HCT116 (cell line): Measurements from ENCODE around the gene KRT33A. TPM values are rescaled to one million over a fixed set of nuclear protein-coding genes. Genes with fewer than 3 reads are reported as not detected.

Experiments used
- ATAC-seq: fragments of 200-7000 bp; cut with Tn5 transposase; 2 replicates; pipeline ENCODE4 v1.9.1; 2020; ENCODE audit warnings: mild to moderate bottlenecking, moderate library complexity
- BruUV-seq: library from RNA; stranded (reverse); fragments of 400-500 nt; replicated peaks from 2 replicates; lab custom pipeline; 2021; lab: Mats Ljungman, UMichigan
- CTCF ChIA-PET: fragments of 300-600 bp; sonication (Branson Sonifier 250); formaldehyde crosslinking; loops from one replicate; lab custom pipeline; 2021; ENCODE audit warnings: antibody characterized with exemption; lab: Charles Lee
- POLR2A ChIA-PET: fragments of 300-600, 350-600 bp; sonication (Branson Sonifier 250); formaldehyde crosslinking; loops from one replicate; lab custom pipeline; 2021; ENCODE audit warnings: antibody characterized with exemption; lab: Charles Lee
- RAD21 ChIA-PET, 2 experiments: fragments of 300-600 bp; sonication (Branson Sonifier 250); formaldehyde crosslinking; loops; one replicate each; lab custom pipeline; 2023; ENCODE audit warnings: low total read pairs in 2 of 2; ENCODE audit not compliant: uncharacterized antibody in 2 of 2, unreplicated experiment in 2 of 2, low non-redundant PET in 1 of 2; lab: Charles Lee
- DNase-seq: peaks from one replicate; pipeline ENCODE4 v3.0.0-alpha.2; 2010; ENCODE audit warnings: low read depth, low spot score
- H2AFZ ChIP-seq: fragments of 200-600 bp; shearing (Covaris generic), sonication (generic); 2 replicates; pipeline ENCODE4 v1.6.1; 2017; ENCODE audit warnings: low read depth, mixed run types, mixed read lengths, antibody characterized with exemption, low read length; ENCODE audit not compliant: poor library complexity, severe bottlenecking
- H3K27ac ChIP-seq: 2 replicates; pipeline ENCODE4 v1.5.1; 2012; ENCODE audit warnings: low read depth, low read length
- H3K27me3 ChIP-seq: fragments of 200-600 bp; sonication (generic); 2 replicates; pipeline ENCODE4 v1.6.1; 2016; ENCODE audit warnings: mixed run types, low read length, mixed read lengths; ENCODE audit not compliant: insufficient read depth
- H3K36me3 ChIP-seq, 2 experiments: fragments of 200-500 bp in 1 of 2; fragments of 200-600 bp in 1 of 2; sonication (Bioruptor generic) in 1 of 2; sonication (generic) in 1 of 2; 2 replicates each; pipeline versions ENCODE4 v1.5.1 to v1.6.1; 2014 to 2016; ENCODE audit warnings: low read length in 2 of 2, inconsistent platforms in 1 of 2, mixed read lengths in 1 of 2, mixed run types in 1 of 2; ENCODE audit not compliant: insufficient read depth in 2 of 2, control insufficient read depth in 1 of 2
- H3K4me1 ChIP-seq, 2 experiments: fragments of 200-600 bp in 1 of 2; sonication (generic) in 1 of 2; 2 replicates each; pipeline versions ENCODE4 v1.5.1 to v1.6.1; 2012 to 2017; ENCODE audit warnings: low read length in 2 of 2, inconsistent platforms in 1 of 2, mild to moderate bottlenecking in 1 of 2, mixed read lengths in 1 of 2, mixed run types in 1 of 2, moderate library complexity in 1 of 2; ENCODE audit not compliant: insufficient read depth in 2 of 2, control insufficient read depth in 1 of 2
- H3K4me2 ChIP-seq: fragments of 200-600 bp; sonication (generic); 2 replicates; pipeline ENCODE4 v1.6.1; 2017; ENCODE audit warnings: mixed run types, low read length, mixed read lengths
- H3K4me3 ChIP-seq, 2 experiments: fragments of 200-600 bp in 1 of 2; sonication (generic) in 1 of 2; replicated peaks in 1 of 2; 2 replicates each; pipeline ENCODE4 v1.5.1; 2011 to 2016; ENCODE audit warnings: low read length in 2 of 2, control low read depth in 1 of 2, low read depth in 1 of 2, mild to moderate bottlenecking in 1 of 2, mixed read lengths in 1 of 2, mixed run types in 1 of 2
- H3K79me2 ChIP-seq: fragments of 200-600 bp; sonication (generic); 2 replicates; pipeline ENCODE4 v1.6.1; 2017; ENCODE audit warnings: mild to moderate bottlenecking, mixed run types, low read length, moderate library complexity, mixed read lengths; ENCODE audit not compliant: insufficient read depth
- H3K9ac ChIP-seq: fragments of 200-600 bp; sonication (generic); 2 replicates; pipeline ENCODE4 v1.6.1; 2016; ENCODE audit warnings: low read length, mixed read lengths
- H3K9me2 ChIP-seq: fragments of 200-600 bp; sonication (generic), shearing (Covaris generic); 2 replicates; pipeline ENCODE4 v1.6.1; 2017; ENCODE audit warnings: mixed run types, mild to moderate bottlenecking, moderate library complexity; ENCODE audit not compliant: insufficient read depth
- H3K9me3 ChIP-seq, 2 experiments: fragments of 200-500 bp in 1 of 2; fragments of 200-600 bp in 1 of 2; sonication (Bioruptor generic) in 1 of 2; sonication (generic) in 1 of 2; 2 replicates each; pipeline ENCODE4 v1.6.1; 2014 to 2017; ENCODE audit warnings: low read length in 2 of 2, mixed read lengths in 2 of 2, inconsistent platforms in 1 of 2, low read depth in 1 of 2, mild to moderate bottlenecking in 1 of 2, mixed run types in 1 of 2, moderate library complexity in 1 of 2; ENCODE audit not compliant: control insufficient read depth in 1 of 2, insufficient read depth in 1 of 2
- H4K20me1 ChIP-seq: fragments of 200-600 bp; sonication (generic), shearing (Covaris generic); 2 replicates; pipeline ENCODE4 v1.6.1; 2017; ENCODE audit warnings: mixed run types, mild to moderate bottlenecking, moderate library complexity; ENCODE audit not compliant: insufficient read depth
- EGR1 ChIP-seq: IDR thresholded peaks from 2 replicates; pipeline ENCODE4 v1.6.1; 2012; ENCODE audit warnings: low read depth
- EZH2 ChIP-seq: fragments of 200-600 bp; sonication (generic); IDR thresholded peaks from 2 replicates; pipeline ENCODE4 v1.6.1; 2017; ENCODE audit warnings: antibody characterized with exemption, mixed run types
- FOSL1 ChIP-seq: IDR thresholded peaks from 2 replicates; pipeline ENCODE4 v1.6.1; 2012; ENCODE audit warnings: low read depth
- JUND ChIP-seq: IDR thresholded peaks from 2 replicates; pipeline ENCODE4 v1.6.1; 2012
- POLR2AphosphoS5 ChIP-seq: IDR thresholded peaks from 2 replicates; pipeline ENCODE4 v1.6.1; 2011; ENCODE audit warnings: mild to moderate bottlenecking, low read depth, low read length, moderate library complexity
- RAD21 ChIP-seq: IDR thresholded peaks from 2 replicates; pipeline ENCODE4 v1.6.1; 2012; ENCODE audit warnings: low read depth, mild to moderate bottlenecking
- SRF ChIP-seq: IDR thresholded peaks from 2 replicates; pipeline ENCODE4 v1.6.1; 2012; ENCODE audit warnings: low read depth
- TCF7L2 ChIP-seq: IDR thresholded peaks from 2 replicates; pipeline ENCODE4 v1.7.0; 2011; ENCODE audit warnings: borderline replicate concordance, inconsistent platforms; ENCODE audit not compliant: insufficient read depth, insufficient read length; ENCODE audit errors: extremely low read depth
- intact Hi-C: fragments of 100-400 bp; cut with micrococcal nuclease; formaldehyde crosslinking; loops from 2 replicates; pipeline ENCODE4 v1.10.0; 2022
- total RNA-seq: library from RNA; stranded (reverse); gene quantifications from one replicate; pipeline ENCODE4 v1.2.1, GENCODE V29; 2021; ENCODE audit not compliant: unreplicated experiment
- TF ChIP-seq, protein P1 (sequence below), 3 experiments: fragments of 200-600 bp in 1 of 3; sonication (generic) in 1 of 3; IDR thresholded peaks in 2 of 3; conservative IDR thresholded peaks in 1 of 3; 2 replicates each; pipeline ENCODE4 v1.5.1; 2012 to 2017; ENCODE audit warnings: low read depth in 2 of 3, low read length in 2 of 3, antibody characterized with exemption in 1 of 3, borderline replicate concordance in 1 of 3, control low read depth in 1 of 3, mild to moderate bottlenecking in 1 of 3, mixed read lengths in 1 of 3, mixed run types in 1 of 3, moderate library complexity in 1 of 3; ENCODE audit not compliant: insufficient read depth in 1 of 3
- TF ChIP-seq, protein P2 (sequence below): IDR thresholded peaks from 2 replicates; pipeline ENCODE4 v1.6.1; 2011; ENCODE audit warnings: mild to moderate bottlenecking, low read length, moderate library complexity; ENCODE audit not compliant: insufficient replicate concordance; ENCODE audit errors: extremely low read depth
- TF ChIP-seq, protein P3 (sequence below): IDR thresholded peaks from 2 replicates; pipeline ENCODE4 v1.6.1; 2012; ENCODE audit warnings: low read depth
- TF ChIP-seq, protein P4 (sequence below): IDR thresholded peaks from 2 replicates; pipeline ENCODE4 v1.6.1; 2012

The KRT33A gene
- total RNA-seq, 1 experiment from 2014 or later, result not detected

DNA sequence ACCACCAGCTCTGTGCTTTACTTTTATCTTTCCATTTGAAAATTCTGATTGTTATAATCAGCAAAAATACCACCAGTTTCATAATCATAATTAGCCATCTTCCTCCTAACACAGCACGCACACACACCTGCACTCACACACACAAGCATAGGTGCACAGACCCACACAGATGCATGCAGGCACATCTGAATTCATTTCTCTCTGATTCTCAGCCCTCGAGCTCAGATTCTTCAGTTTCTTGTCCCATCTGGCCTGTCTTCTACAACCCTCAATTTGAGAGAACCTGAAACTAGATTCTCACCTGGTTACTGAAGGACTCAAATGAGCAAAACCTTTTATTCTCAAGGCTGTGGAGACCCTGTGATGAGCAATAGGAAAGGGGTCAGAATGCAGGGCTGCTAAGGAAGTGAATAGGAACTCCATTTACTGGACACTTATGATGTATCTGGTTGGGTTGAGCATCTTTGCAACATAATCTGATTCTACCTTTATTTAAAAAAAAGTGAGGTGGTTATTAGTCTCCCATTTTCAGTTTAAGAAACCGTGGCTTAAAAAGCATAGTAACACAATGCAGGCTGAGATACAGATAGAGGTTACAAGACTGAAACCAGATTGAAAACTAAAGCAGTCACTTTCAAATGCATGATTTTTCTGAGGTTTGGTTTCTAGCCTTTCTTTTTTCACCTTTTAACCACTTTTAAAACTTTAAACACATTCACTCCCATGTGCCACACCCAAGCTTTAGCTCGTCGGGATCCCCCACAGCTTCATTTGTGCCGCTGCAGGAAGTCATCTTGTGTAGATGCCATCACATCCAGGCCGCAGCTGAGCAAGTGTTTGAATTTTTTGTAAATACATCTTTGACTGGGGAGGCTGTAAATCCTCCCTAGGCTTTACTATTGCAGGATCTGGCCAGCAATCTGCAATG, 9.4 kb downstream of the KRT33A start (continued):
- TF ChIP-seq, protein P1, sequence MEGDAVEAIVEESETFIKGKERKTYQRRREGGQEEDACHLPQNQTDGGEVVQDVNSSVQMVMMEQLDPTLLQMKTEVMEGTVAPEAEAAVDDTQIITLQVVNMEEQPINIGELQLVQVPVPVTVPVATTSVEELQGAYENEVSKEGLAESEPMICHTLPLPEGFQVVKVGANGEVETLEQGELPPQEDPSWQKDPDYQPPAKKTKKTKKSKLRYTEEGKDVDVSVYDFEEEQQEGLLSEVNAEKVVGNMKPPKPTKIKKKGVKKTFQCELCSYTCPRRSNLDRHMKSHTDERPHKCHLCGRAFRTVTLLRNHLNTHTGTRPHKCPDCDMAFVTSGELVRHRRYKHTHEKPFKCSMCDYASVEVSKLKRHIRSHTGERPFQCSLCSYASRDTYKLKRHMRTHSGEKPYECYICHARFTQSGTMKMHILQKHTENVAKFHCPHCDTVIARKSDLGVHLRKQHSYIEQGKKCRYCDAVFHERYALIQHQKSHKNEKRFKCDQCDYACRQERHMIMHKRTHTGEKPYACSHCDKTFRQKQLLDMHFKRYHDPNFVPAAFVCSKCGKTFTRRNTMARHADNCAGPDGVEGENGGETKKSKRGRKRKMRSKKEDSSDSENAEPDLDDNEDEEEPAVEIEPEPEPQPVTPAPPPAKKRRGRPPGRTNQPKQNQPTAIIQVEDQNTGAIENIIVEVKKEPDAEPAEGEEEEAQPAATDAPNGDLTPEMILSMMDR (IDR thresholded peaks at IDR 0.05 in 2 of 3, conservative IDR thresholded peaks at IDR 0.05 in 1 of 3; ENCODE audit: borderline replicate concordance in 1 of 3, insufficient read depth in 1 of 3, low read depth in 2 of 3, low read length in 2 of 3), result no peak
- TF ChIP-seq FOSL1 (no peak), TCF7L2 (no peak), RAD21 (no peak)
- TF ChIP-seq, protein P2, sequence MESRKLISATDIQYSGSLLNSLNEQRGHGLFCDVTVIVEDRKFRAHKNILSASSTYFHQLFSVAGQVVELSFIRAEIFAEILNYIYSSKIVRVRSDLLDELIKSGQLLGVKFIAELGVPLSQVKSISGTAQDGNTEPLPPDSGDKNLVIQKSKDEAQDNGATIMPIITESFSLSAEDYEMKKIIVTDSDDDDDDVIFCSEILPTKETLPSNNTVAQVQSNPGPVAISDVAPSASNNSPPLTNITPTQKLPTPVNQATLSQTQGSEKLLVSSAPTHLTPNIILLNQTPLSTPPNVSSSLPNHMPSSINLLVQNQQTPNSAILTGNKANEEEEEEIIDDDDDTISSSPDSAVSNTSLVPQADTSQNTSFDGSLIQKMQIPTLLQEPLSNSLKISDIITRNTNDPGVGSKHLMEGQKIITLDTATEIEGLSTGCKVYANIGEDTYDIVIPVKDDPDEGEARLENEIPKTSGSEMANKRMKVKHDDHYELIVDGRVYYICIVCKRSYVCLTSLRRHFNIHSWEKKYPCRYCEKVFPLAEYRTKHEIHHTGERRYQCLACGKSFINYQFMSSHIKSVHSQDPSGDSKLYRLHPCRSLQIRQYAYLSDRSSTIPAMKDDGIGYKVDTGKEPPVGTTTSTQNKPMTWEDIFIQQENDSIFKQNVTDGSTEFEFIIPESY, result no peak

DNA sequence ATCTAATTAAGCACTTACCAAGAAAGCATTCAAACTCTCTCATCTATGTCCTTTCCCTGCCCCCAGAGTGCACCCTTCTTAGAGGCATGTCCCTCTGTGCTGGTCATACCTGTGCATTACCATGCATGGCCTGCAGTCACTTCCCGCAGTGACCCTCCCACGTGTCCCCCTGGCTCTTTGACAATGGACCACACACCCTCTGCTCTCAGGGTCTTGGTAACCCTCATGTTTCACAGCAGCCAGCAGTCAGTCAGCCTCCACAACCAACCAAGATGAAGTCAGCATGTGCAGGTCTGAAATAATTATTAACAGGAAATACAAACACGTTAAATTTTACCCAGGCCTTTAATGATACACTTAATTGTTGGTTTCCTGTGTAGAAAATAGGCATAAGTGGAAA, 10.1 kb downstream of the KRT33A start:
- no peaks in the 10 kb centered on the region for H3K27me3 ChIP-seq
- CTCF ChIA-PET, result interaction anchor here (1.1 kb wide), 1 partner anchor 11 kb away, joined by 3 read pairs; no protein-coding TSS in a partner anchor
- H3K27ac ChIP-seq, result no peak overlapping the region
- H3K9me2 ChIP-seq, result no peaks in the 10 kb centered on the region
- RAD21 ChIA-PET, result no interaction called here
- no peak overlapping the region for H2AFZ ChIP-seq
- no peaks in the 10 kb centered on the region for H4K20me1 ChIP-seq
- BruUV-seq, result no TSS peak
- H3K4me2 ChIP-seq, result no peak overlapping the region
- DNase-seq (no peak), ATAC-seq (no peak)
- peaks cover 3 to 9% of the 10 kb centered on the region in 2 experiments; a peak in 1 of 4 replicates for H3K9me3 ChIP-seq
- H3K4me3 ChIP-seq, result no peak overlapping the region
- POLR2A ChIA-PET, result no interaction called here
- intact Hi-C loops, result no loop called here
- H3K9ac ChIP-seq, result no peak overlapping the region
- H3K36me3 ChIP-seq, result no peaks in the 10 kb centered on the region
- H3K4me1 ChIP-seq, result peaks cover 0 to under 1% of the 10 kb centered on the region in 2 experiments; a peak in 1 of 4 replicates
- H3K79me2 ChIP-seq, result no peaks in the 10 kb centered on the region
- TF ChIP-seq EZH2 (no peak), EGR1 (no peak), POLR2AphosphoS5 (no peak), JUND (no peak), SRF (no peak)
- TF ChIP-seq, protein P3, sequence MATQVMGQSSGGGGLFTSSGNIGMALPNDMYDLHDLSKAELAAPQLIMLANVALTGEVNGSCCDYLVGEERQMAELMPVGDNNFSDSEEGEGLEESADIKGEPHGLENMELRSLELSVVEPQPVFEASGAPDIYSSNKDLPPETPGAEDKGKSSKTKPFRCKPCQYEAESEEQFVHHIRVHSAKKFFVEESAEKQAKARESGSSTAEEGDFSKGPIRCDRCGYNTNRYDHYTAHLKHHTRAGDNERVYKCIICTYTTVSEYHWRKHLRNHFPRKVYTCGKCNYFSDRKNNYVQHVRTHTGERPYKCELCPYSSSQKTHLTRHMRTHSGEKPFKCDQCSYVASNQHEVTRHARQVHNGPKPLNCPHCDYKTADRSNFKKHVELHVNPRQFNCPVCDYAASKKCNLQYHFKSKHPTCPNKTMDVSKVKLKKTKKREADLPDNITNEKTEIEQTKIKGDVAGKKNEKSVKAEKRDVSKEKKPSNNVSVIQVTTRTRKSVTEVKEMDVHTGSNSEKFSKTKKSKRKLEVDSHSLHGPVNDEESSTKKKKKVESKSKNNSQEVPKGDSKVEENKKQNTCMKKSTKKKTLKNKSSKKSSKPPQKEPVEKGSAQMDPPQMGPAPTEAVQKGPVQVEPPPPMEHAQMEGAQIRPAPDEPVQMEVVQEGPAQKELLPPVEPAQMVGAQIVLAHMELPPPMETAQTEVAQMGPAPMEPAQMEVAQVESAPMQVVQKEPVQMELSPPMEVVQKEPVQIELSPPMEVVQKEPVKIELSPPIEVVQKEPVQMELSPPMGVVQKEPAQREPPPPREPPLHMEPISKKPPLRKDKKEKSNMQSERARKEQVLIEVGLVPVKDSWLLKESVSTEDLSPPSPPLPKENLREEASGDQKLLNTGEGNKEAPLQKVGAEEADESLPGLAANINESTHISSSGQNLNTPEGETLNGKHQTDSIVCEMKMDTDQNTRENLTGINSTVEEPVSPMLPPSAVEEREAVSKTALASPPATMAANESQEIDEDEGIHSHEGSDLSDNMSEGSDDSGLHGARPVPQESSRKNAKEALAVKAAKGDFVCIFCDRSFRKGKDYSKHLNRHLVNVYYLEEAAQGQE, result no peak
- TF ChIP-seq, protein P4, sequence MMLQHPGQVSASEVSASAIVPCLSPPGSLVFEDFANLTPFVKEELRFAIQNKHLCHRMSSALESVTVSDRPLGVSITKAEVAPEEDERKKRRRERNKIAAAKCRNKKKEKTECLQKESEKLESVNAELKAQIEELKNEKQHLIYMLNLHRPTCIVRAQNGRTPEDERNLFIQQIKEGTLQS, result no peak
- TF ChIP-seq, protein P2, result no peak
